H9 (cell line): Measurements from ENCODE around the gene BEGAIN. TPM values are rescaled to one million over a fixed set of nuclear protein-coding genes. Genes with fewer than 3 reads are reported as not detected.

ENCODE experiments used
- DNase-seq: peaks from one replicate; pipeline ENCODE4 v3.0.0-alpha.2; 2017
- H2AFZ ChIP-seq: one replicate; pipeline ENCODE4 v1.6.1; 2013; ENCODE audit warnings: mild to moderate bottlenecking, low read length, control low read depth, moderate library complexity
- H2AK5ac ChIP-seq: 2 replicates; pipeline ENCODE4 v1.6.1; 2013; ENCODE audit warnings: low read length, control low read depth, mixed read lengths; ENCODE audit not compliant: insufficient read length
- H2BK120ac ChIP-seq: one replicate; pipeline ENCODE4 v1.6.1; 2013; ENCODE audit warnings: low read depth, mild to moderate bottlenecking, low read length, control low read depth, inconsistent platforms; ENCODE audit not compliant: poor library complexity, severe bottlenecking
- H2BK12ac ChIP-seq: 2 replicates; pipeline ENCODE4 v1.6.1; 2013; ENCODE audit warnings: low read length, control low read depth, mixed read lengths, low read depth; ENCODE audit not compliant: insufficient read length
- H2BK15ac ChIP-seq: 2 replicates; pipeline ENCODE4 v1.6.1; 2013; ENCODE audit warnings: low read depth, low read length, control low read depth
- H2BK20ac ChIP-seq: one replicate; pipeline ENCODE4 v1.6.1; 2013; ENCODE audit warnings: low read depth, mild to moderate bottlenecking, low read length, control low read depth, inconsistent platforms; ENCODE audit not compliant: poor library complexity, severe bottlenecking
- H2BK5ac ChIP-seq: 2 replicates; pipeline ENCODE4 v1.6.1; 2013; ENCODE audit warnings: low read length, control low read depth, mixed read lengths; ENCODE audit not compliant: insufficient read length
- H3K14ac ChIP-seq: 2 replicates; pipeline ENCODE4 v1.6.1; 2013; ENCODE audit warnings: low read length, control low read depth; ENCODE audit not compliant: insufficient read depth
- H3K18ac ChIP-seq: 2 replicates; pipeline ENCODE4 v1.6.1; 2013; ENCODE audit warnings: low read depth, mild to moderate bottlenecking, mixed read lengths, low read length, control low read depth; ENCODE audit not compliant: insufficient read length
- H3K23ac ChIP-seq: 2 replicates; pipeline ENCODE4 v1.6.1; 2013; ENCODE audit warnings: low read length, control low read depth, mixed read lengths, low read depth; ENCODE audit not compliant: insufficient read length
- H3K23me2 ChIP-seq: 2 replicates; pipeline ENCODE4 v1.6.1; 2013; ENCODE audit warnings: low read depth, mild to moderate bottlenecking, mixed read lengths, low read length, control low read depth; ENCODE audit not compliant: insufficient read length, poor library complexity, severe bottlenecking
- H3K27ac ChIP-seq: 2 replicates; pipeline ENCODE4 v1.5.1; 2013; ENCODE audit warnings: low read length, control low read depth, mixed read lengths, low read depth; ENCODE audit not compliant: insufficient read length
- H3K27me3 ChIP-seq: 2 replicates; pipeline ENCODE4 v1.6.1; 2013; ENCODE audit warnings: low read length, control low read depth, inconsistent platforms; ENCODE audit not compliant: insufficient read depth
- H3K4ac ChIP-seq: 2 replicates; pipeline ENCODE4 v1.6.1; 2013; ENCODE audit warnings: low read depth, mild to moderate bottlenecking, control low read depth, inconsistent platforms, low read length, moderate library complexity
- H3K4me1 ChIP-seq: 2 replicates; pipeline ENCODE4 v1.6.1; 2013; ENCODE audit warnings: low read length, control low read depth, inconsistent platforms; ENCODE audit not compliant: insufficient read depth
- H3K4me2 ChIP-seq: 2 replicates; pipeline ENCODE4 v1.6.1; 2013; ENCODE audit warnings: low read length, control low read depth, mixed read lengths; ENCODE audit not compliant: insufficient read length, insufficient read depth
- H3K56ac ChIP-seq: 2 replicates; pipeline ENCODE4 v1.6.1; 2013; ENCODE audit warnings: low read depth, mild to moderate bottlenecking, mixed read lengths, low read length, control low read depth; ENCODE audit not compliant: insufficient read length
- H3K79me1 ChIP-seq: 2 replicates; pipeline ENCODE4 v1.6.1; 2013; ENCODE audit warnings: low read depth, mild to moderate bottlenecking, moderate library complexity, low read length, control low read depth, inconsistent platforms; ENCODE audit not compliant: insufficient read depth, poor library complexity, severe bottlenecking
- H3K79me2 ChIP-seq: 2 replicates; pipeline ENCODE4 v1.6.1; 2013; ENCODE audit warnings: low read length, control low read depth, inconsistent platforms; ENCODE audit not compliant: insufficient read depth
- H3K9ac ChIP-seq: 2 replicates; pipeline ENCODE4 v1.6.1; 2013; ENCODE audit warnings: low read length, control low read depth, mixed read lengths; ENCODE audit not compliant: insufficient read length; ENCODE audit errors: extremely low read depth
- H3K9me3 ChIP-seq: one replicate; pipeline ENCODE4 v1.6.1; 2013; ENCODE audit warnings: low read depth, low read length, inconsistent platforms; ENCODE audit not compliant: control insufficient read depth
- H3T11ph ChIP-seq: one replicate; pipeline ENCODE4 v1.6.1; 2013; ENCODE audit warnings: mild to moderate bottlenecking, low read length, control low read depth, inconsistent platforms
- H4K20me1 ChIP-seq: one replicate; pipeline ENCODE4 v1.6.1; 2013; ENCODE audit not compliant: control insufficient read depth, insufficient read length, insufficient read depth
- H4K5ac ChIP-seq: 2 replicates; pipeline ENCODE4 v1.6.1; 2013; ENCODE audit warnings: low read depth, mild to moderate bottlenecking, mixed read lengths, low read length, control low read depth; ENCODE audit not compliant: insufficient read length
- H4K8ac ChIP-seq: replicated peaks from 2 replicates; pipeline ENCODE4 v1.6.1; 2013; ENCODE audit warnings: low read length, control low read depth, mixed read lengths, low read depth; ENCODE audit not compliant: insufficient read length
- H4K91ac ChIP-seq: 2 replicates; pipeline ENCODE4 v1.6.1; 2013; ENCODE audit warnings: low read depth, mild to moderate bottlenecking, moderate library complexity, mixed read lengths, low read length, control low read depth; ENCODE audit not compliant: insufficient read length
- H3K27ac Mint-ChIP-seq, 3 experiments: 2 replicates in 2 of 3; 3 replicates in 1 of 3; pipeline ENCODE4 v1.8.0; 2020 to 2021; ENCODE audit warnings: mixed read lengths in 3 of 3, mild to moderate bottlenecking in 1 of 3, moderate library complexity in 1 of 3
- H3K27me3 Mint-ChIP-seq: 2 replicates; pipeline ENCODE4 v1.8.0; 2021; ENCODE audit warnings: low read depth, mild to moderate bottlenecking, moderate library complexity, mixed read lengths
- H3K36me3 Mint-ChIP-seq, 3 experiments: 2 replicates in 2 of 3; 3 replicates in 1 of 3; pipeline ENCODE4 v1.8.0; 2020 to 2021; ENCODE audit warnings: low read depth in 3 of 3, mixed read lengths in 3 of 3; ENCODE audit not compliant: insufficient read depth in 1 of 3
- H3K4me1 Mint-ChIP-seq, 2 experiments: 2 replicates each; pipeline ENCODE4 v1.8.0; 2020; ENCODE audit warnings: mixed read lengths in 2 of 2
- H3K4me3 Mint-ChIP-seq, 2 experiments: 2 replicates in 1 of 2; 3 replicates in 1 of 2; pipeline ENCODE4 v1.8.0; 2020 to 2021; ENCODE audit warnings: mild to moderate bottlenecking in 2 of 2, mixed read lengths in 2 of 2, moderate library complexity in 1 of 2
- H3K9me3 Mint-ChIP-seq, 2 experiments: 2 replicates in 1 of 2; 3 replicates in 1 of 2; pipeline ENCODE4 v1.8.0; 2020; ENCODE audit warnings: mild to moderate bottlenecking in 2 of 2, mixed read lengths in 2 of 2, moderate library complexity in 1 of 2
- total RNA-seq: library from RNA; stranded (reverse); gene quantifications from 2 replicates; pipeline ENCODE4 v1.2.1, GENCODE V29; 2021
- TF ChIP-seq, protein P1 (sequence below): fragments of 200-600 bp; sonication (generic); conservative IDR thresholded peaks from 3 replicates; pipeline ENCODE4 v1.8.0; 2021; ENCODE audit warnings: antibody characterized with exemption, mild to moderate bottlenecking

The BEGAIN gene
- total RNA-seq, 1 experiment from 2014 or later, result 2.6 TPM

DNA sequence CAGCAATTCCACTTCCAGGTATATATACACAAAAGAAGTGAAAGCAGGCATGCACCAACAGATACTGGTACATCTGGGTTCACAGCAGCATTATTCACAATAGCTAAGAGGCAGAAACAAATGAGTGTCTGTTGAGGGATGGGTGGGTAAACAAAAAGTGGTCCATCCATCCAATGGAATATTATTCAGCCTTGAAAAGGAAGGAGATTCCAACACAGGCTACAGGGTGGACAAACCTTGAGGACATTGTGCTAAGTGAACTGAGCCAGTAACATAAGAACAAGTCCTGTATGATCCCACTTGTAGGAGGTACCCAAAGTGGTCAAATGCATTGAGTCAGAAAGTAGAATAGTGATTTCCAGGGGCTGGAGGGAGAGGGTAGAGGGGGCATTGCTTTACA lies 27.6 kb upstream of the BEGAIN start:
- Histone ChIP-seq H2AK5ac (no peak overlapping the region), H2AFZ (no peak overlapping the region), H3K23ac (no peak overlapping the region), H3K9ac (no peak overlapping the region), H2BK5ac (no peak overlapping the region), H3T11ph (no peak overlapping the region), H4K5ac (no peak overlapping the region), H4K91ac (no peak overlapping the region), H3K4me1 (peaks cover 2% of the 10 kb centered on the region; the same call in 1 of the 2 replicates), H2BK120ac (no peak overlapping the region), H4K8ac (no peak overlapping the region), H3K18ac (no peak overlapping the region), H3K23me2 (no peaks in the 10 kb centered on the region), H3K79me1 (no peaks in the 10 kb centered on the region), H2BK15ac (no peak overlapping the region), H3K27me3 (no peaks in the 10 kb centered on the region), H3K4ac (no peak overlapping the region), H3K9me3 (no peaks in the 10 kb centered on the region), H3K4me2 (no peak overlapping the region), H2BK20ac (no peak overlapping the region), H3K56ac (no peak overlapping the region), H4K20me1 (no peaks in the 10 kb centered on the region), H3K79me2 (no peaks in the 10 kb centered on the region), H3K27ac (no peak overlapping the region), H3K14ac (no peak overlapping the region), H2BK12ac (no peak overlapping the region)
- H3K27ac Mint-ChIP-seq, result no peak overlapping the region
- peaks cover 27% of the 10 kb centered on the region for H3K27me3 Mint-ChIP-seq
- peaks cover 8 to 15% of the 10 kb centered on the region in 2 experiments for H3K4me1 Mint-ChIP-seq
- no peaks in the 10 kb centered on the region; a peak in 1 of 5 replicates for H3K9me3 Mint-ChIP-seq
- H3K4me3 Mint-ChIP-seq, result no peak overlapping the region
- H3K36me3 Mint-ChIP-seq, result no peaks in the 10 kb centered on the region
- TF ChIP-seq, protein P1, sequence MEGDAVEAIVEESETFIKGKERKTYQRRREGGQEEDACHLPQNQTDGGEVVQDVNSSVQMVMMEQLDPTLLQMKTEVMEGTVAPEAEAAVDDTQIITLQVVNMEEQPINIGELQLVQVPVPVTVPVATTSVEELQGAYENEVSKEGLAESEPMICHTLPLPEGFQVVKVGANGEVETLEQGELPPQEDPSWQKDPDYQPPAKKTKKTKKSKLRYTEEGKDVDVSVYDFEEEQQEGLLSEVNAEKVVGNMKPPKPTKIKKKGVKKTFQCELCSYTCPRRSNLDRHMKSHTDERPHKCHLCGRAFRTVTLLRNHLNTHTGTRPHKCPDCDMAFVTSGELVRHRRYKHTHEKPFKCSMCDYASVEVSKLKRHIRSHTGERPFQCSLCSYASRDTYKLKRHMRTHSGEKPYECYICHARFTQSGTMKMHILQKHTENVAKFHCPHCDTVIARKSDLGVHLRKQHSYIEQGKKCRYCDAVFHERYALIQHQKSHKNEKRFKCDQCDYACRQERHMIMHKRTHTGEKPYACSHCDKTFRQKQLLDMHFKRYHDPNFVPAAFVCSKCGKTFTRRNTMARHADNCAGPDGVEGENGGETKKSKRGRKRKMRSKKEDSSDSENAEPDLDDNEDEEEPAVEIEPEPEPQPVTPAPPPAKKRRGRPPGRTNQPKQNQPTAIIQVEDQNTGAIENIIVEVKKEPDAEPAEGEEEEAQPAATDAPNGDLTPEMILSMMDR, result no peak
- no peak for DNase-seq
